GM18867 (cell line): Measurements from ENCODE around the gene PTCD3.

Experiments used
- ATAC-seq: cut with Tn5 transposase; IDR thresholded peaks from one replicate; pipeline ENCODE4 v1.9.1; 2021; ENCODE audit warnings: mild to moderate bottlenecking, moderate library complexity; ENCODE audit not compliant: unreplicated experiment

Gene PTCD3

GRCh38 chr2:86105969-86106945 lies at the start of gene PTCD3:
Gene PTCD3 (plus strand): TSS chr2:86106235. CDS start chr2:86106248, 13 bp downstream.
- ATAC-seq: peak; percentile 86

GRCh38 chr2:86056590-86057331 lies 49.3 kb upstream of the PTCD3 start:
- ATAC-seq: no peak

GRCh38 chr2:86062043-86062442 lies 44.0 kb upstream of the PTCD3 start:
- ATAC-seq: no peak

- no peak for ATAC-seq
Measured at GRCh38 chr2:86064006-86064405, 42.0 kb upstream of the PTCD3 start.

- ATAC-seq: no peak
Measured at GRCh38 chr2:86065512-86065911, 40.5 kb upstream of the PTCD3 start.

GRCh38 chr2:86066007-86066578 lies 39.9 kb upstream of the PTCD3 start:
- no peak for ATAC-seq

- ATAC-seq: no peak
Measured at GRCh38 chr2:86066915-86067314, 39.1 kb upstream of the PTCD3 start.

GRCh38 chr2:86068136-86068588 lies 37.9 kb upstream of the PTCD3 start:
- ATAC-seq: no peak

GRCh38 chr2:86068648-86069047 lies 37.4 kb upstream of the PTCD3 start:
- ATAC-seq: no peak

- ATAC-seq: no peak
Measured at GRCh38 chr2:86069091-86069685, 36.8 kb upstream of the PTCD3 start.

- ATAC-seq: no peak
Measured at GRCh38 chr2:86069783-86070339, 36.2 kb upstream of the PTCD3 start.

GRCh38 chr2:86070868-86071267 lies 35.2 kb upstream of the PTCD3 start:
- no peak for ATAC-seq

- ATAC-seq: no peak
Measured at GRCh38 chr2:86072271-86072858, 33.7 kb upstream of the PTCD3 start.

GRCh38 chr2:86073225-86073624 lies 32.8 kb upstream of the PTCD3 start:
- no peak for ATAC-seq

- no peak for ATAC-seq
Measured at GRCh38 chr2:86074256-86074655, 31.8 kb upstream of the PTCD3 start.

GRCh38 chr2:86074811-86075210 lies 31.2 kb upstream of the PTCD3 start:
- ATAC-seq: no peak

GRCh38 chr2:86075886-86076285 lies 30.1 kb upstream of the PTCD3 start:
- no peak for ATAC-seq

- ATAC-seq: no peak
Measured at GRCh38 chr2:86078774-86079545, 27.1 kb upstream of the PTCD3 start.
